Activated CD8-positive, alpha-beta T cell treated with anti-CD3 and anti-CD28 coated beads, Interleukin-2, amount 10 ng/mL, durations not matched to agents 7 days and 5 days (primary cell): ENCODE results near the gene KLF6. TPM values are rescaled to one million over a fixed set of nuclear protein-coding genes. Genes with fewer than 3 reads are reported as not detected.

Experiments
- ATAC-seq: fragments of 150-1000 bp; cut with Tn5 transposase; one replicate; pipeline ENCODE4 v1.10.0; 2021; ENCODE audit warnings: moderate library complexity
- CTCF ChIA-PET: fragments of 350-600 bp; sonication (Branson Sonifier 250); formaldehyde crosslinking; loops from one replicate; lab custom pipeline; 2021; ENCODE audit warnings: antibody characterized with exemption; lab: Charles Lee
- POLR2A ChIA-PET: fragments of 350-600 bp; sonication (Branson Sonifier 250); formaldehyde crosslinking; loops from one replicate; lab custom pipeline; 2021; ENCODE audit warnings: antibody characterized with exemption; lab: Charles Lee
- DNase-seq: peaks from one replicate; pipeline ENCODE4 v3.0.0-alpha.2; 2020
- H3K27ac Mint-ChIP-seq: one replicate; pipeline ENCODE4 v1.8.0; 2021; ENCODE audit warnings: mild to moderate bottlenecking, mixed read lengths
- H3K27me3 Mint-ChIP-seq: one replicate; pipeline ENCODE4 v1.8.0; 2021; ENCODE audit warnings: low read depth, mixed read lengths
- H3K36me3 Mint-ChIP-seq: one replicate; pipeline ENCODE4 v1.8.0; 2021; ENCODE audit warnings: low read depth, mixed read lengths
- H3K4me1 Mint-ChIP-seq: one replicate; pipeline ENCODE4 v1.8.0; 2021; ENCODE audit warnings: low read depth, mixed read lengths
- H3K4me3 Mint-ChIP-seq: one replicate; pipeline ENCODE4 v1.8.0; 2021; ENCODE audit warnings: mild to moderate bottlenecking, mixed read lengths
- H3K9me3 Mint-ChIP-seq: one replicate; pipeline ENCODE4 v1.8.0; 2022; ENCODE audit warnings: mixed read lengths; ENCODE audit not compliant: insufficient read depth
- total RNA-seq, 2 experiments: library from RNA; stranded (reverse); gene quantifications; one replicate each; pipeline ENCODE4 v1.2.3, GENCODE V29; 2021

KLF6 gene
- total RNA-seq, 2 experiments from 2014 or later = 208 to 215 TPM

GRCh38 chr10:3808689-3809199 lies 23.7 kb upstream of the KLF6 start:
- CTCF ChIA-PET = interaction anchor here (0.9 to 1.0 kb wide), 2 partner anchors 31 to 152 kb away, joined by 3 read pairs; no protein-coding TSS in a partner anchor
- Mint-ChIP-seq H3K4me3 (no peak overlapping the region), H3K27me3 (no peaks in the 10 kb centered on the region), H3K4me1 (peaks cover 80% of the 10 kb centered on the region), H3K9me3 (no peaks in the 10 kb centered on the region), H3K36me3 (peaks cover 6% of the 10 kb centered on the region), H3K27ac (peak overlapping the region; percentile 91)
- DNase-seq (no peak), ATAC-seq (no peak)
- POLR2A ChIA-PET = interaction anchor here (1.2 to 13.1 kb wide), 7 partner anchors 26 to 163 kb away, joined by 4 to 658 read pairs (median 20); partner anchors contain the start of gene KLF6

- Mint-ChIP-seq H3K9me3 (no peaks in the 10 kb centered on the region), H3K27ac (peak overlapping the region; percentile 98), H3K36me3 (no peaks in the 10 kb centered on the region), H3K4me3 (no peak overlapping the region), H3K4me1 (peaks cover 74% of the 10 kb centered on the region), H3K27me3 (no peaks in the 10 kb centered on the region)
- ATAC-seq (no peak), DNase-seq (no peak)
- POLR2A ChIA-PET = interaction anchor here (2.8 to 13.1 kb wide), 3 partner anchors 25 to 153 kb away, joined by 13 to 658 read pairs (median 20); partner anchors contain the start of gene KLF6
- CTCF ChIA-PET = interaction anchor here (3.5 kb wide), 1 partner anchor 24 kb away, joined by 19 read pairs; the partner anchor contains the start of gene KLF6
Measured at GRCh38 chr10:3807928-3808496, 23.0 kb upstream of the KLF6 start.

- Mint-ChIP-seq H3K4me3 (peak overlapping the region; percentile 16), H3K9me3 (no peaks in the 10 kb centered on the region), H3K36me3 (no peaks in the 10 kb centered on the region), H3K27ac (peak overlapping the region; percentile 98), H3K4me1 (peaks cover 69% of the 10 kb centered on the region), H3K27me3 (no peaks in the 10 kb centered on the region)
- CTCF ChIA-PET = interaction anchor here (3.5 kb wide), 1 partner anchor 23 kb away, joined by 19 read pairs; the partner anchor contains the start of gene KLF6
- POLR2A ChIA-PET = interaction anchor here (0.7 to 13.1 kb wide), 6 partner anchors 24 to 165 kb away, joined by 3 to 658 read pairs (median 6); partner anchors contain the start of gene KLF6
- no peak for DNase-seq
- no peak for ATAC-seq
Measured at GRCh38 chr10:3807211-3807927, 22.4 kb upstream of the KLF6 start.

- Mint-ChIP-seq H3K4me1 (peaks cover 62% of the 10 kb centered on the region), H3K27ac (peak overlapping the region; percentile 98), H3K27me3 (no peaks in the 10 kb centered on the region), H3K36me3 (no peaks in the 10 kb centered on the region), H3K9me3 (no peaks in the 10 kb centered on the region), H3K4me3 (peak overlapping the region; percentile 53)
- POLR2A ChIA-PET = interaction anchor here (0.7 to 13.1 kb wide), 8 partner anchors 14 to 166 kb away, joined by 3 to 658 read pairs (median 6); partner anchors contain the start of gene KLF6
- ATAC-seq (no peak), DNase-seq (no peak)
- CTCF ChIA-PET = interaction anchor here (3.5 kb wide), 1 partner anchor 22 kb away, joined by 19 read pairs; the partner anchor contains the start of gene KLF6
Measured at GRCh38 chr10:3806603-3807002, 21.6 kb upstream of the KLF6 start.

GRCh38 chr10:3805791-3806461 lies 20.9 kb upstream of the KLF6 start:
- DNase-seq = peak; percentile 62
- ChIA-PET CTCF (interaction anchor here (0.6 to 3.5 kb wide), 4 partner anchors 22 to 155 kb away, joined by 3 to 19 read pairs (median 3); partner anchors contain the start of gene KLF6), POLR2A (interaction anchor here (0.7 to 13.1 kb wide), 10 partner anchors 14 to 166 kb away, joined by 3 to 658 read pairs (median 6); partner anchors contain the start of gene KLF6)
- Mint-ChIP-seq H3K9me3 (no peaks in the 10 kb centered on the region), H3K27me3 (no peaks in the 10 kb centered on the region), H3K36me3 (no peaks in the 10 kb centered on the region), H3K4me3 (peak overlapping the region; percentile 53), H3K4me1 (peaks cover 56% of the 10 kb centered on the region), H3K27ac (peak overlapping the region; percentile 98)
- ATAC-seq = peak; percentile 6

GRCh38 chr10:3805201-3805790 lies 20.3 kb upstream of the KLF6 start:
- Mint-ChIP-seq H3K9me3 (no peaks in the 10 kb centered on the region), H3K27me3 (no peaks in the 10 kb centered on the region), H3K27ac (peak overlapping the region; percentile 98), H3K4me1 (peaks cover 53% of the 10 kb centered on the region), H3K4me3 (peak overlapping the region; percentile 53), H3K36me3 (no peaks in the 10 kb centered on the region)
- ChIA-PET POLR2A (interaction anchor here (0.7 to 13.1 kb wide), 9 partner anchors 13 to 167 kb away, joined by 3 to 658 read pairs (median 7); partner anchors contain the start of gene KLF6), CTCF (interaction anchor here (1.1 to 3.5 kb wide), 3 partner anchors 21 to 156 kb away, joined by 3 to 19 read pairs (median 3); partner anchors contain the start of gene KLF6)
- ATAC-seq = peak; percentile 52
- peak; percentile 80 for DNase-seq

- peak overlapping the region; percentile 98 for H3K27ac Mint-ChIP-seq
Measured at GRCh38 chr10:3803927-3804741, 19.1 kb upstream of the KLF6 start.

GRCh38 chr10:3803295-3803926 lies 18.4 kb upstream of the KLF6 start:
- peaks cover 7% of the 10 kb centered on the region for H3K36me3 Mint-ChIP-seq
- no peaks in the 10 kb centered on the region for H3K9me3 Mint-ChIP-seq
- H3K27me3 Mint-ChIP-seq = no peaks in the 10 kb centered on the region
- ATAC-seq = no peak
- peak overlapping the region; percentile 73 for H3K27ac Mint-ChIP-seq
- H3K4me1 Mint-ChIP-seq = peaks cover 51% of the 10 kb centered on the region
- DNase-seq = no peak
- H3K4me3 Mint-ChIP-seq = no peak overlapping the region
- ChIA-PET CTCF (interaction anchor here (0.9 kb wide), 1 partner anchor 26 kb away, joined by 3 read pairs; no protein-coding TSS in a partner anchor), POLR2A (interaction anchor here (12.0 kb wide), 1 partner anchor 20 kb away, joined by 247 read pairs; the partner anchor contains the start of gene KLF6)

More at GRCh38 chr10:3803927-3804741, 19.1 kb upstream of the KLF6 start:
- ChIA-PET CTCF (no interaction called here), POLR2A (interaction anchor here (1.6 to 13.1 kb wide), 4 partner anchors 12 to 84 kb away, joined by 4 to 658 read pairs (median 9); partner anchors contain the start of gene KLF6)
- Mint-ChIP-seq H3K4me1 (peaks cover 53% of the 10 kb centered on the region), H3K36me3 (peaks cover 5% of the 10 kb centered on the region), H3K4me3 (peak overlapping the region; percentile 70), H3K27me3 (no peaks in the 10 kb centered on the region), H3K9me3 (no peaks in the 10 kb centered on the region)
- ATAC-seq (peak; percentile 45), DNase-seq (peak; percentile 71)

- DNase-seq (no peak), ATAC-seq (no peak)
- Mint-ChIP-seq H3K27me3 (no peaks in the 10 kb centered on the region), H3K4me1 (peaks cover 51% of the 10 kb centered on the region), H3K36me3 (peaks cover 12% of the 10 kb centered on the region), H3K9me3 (no peaks in the 10 kb centered on the region), H3K4me3 (no peak overlapping the region), H3K27ac (no peak overlapping the region)
- POLR2A ChIA-PET = interaction anchor here (1.1 to 12.0 kb wide), 3 partner anchors 8 to 19 kb away, joined by 3 to 247 read pairs (median 5); partner anchors contain the start of gene KLF6
- CTCF ChIA-PET = interaction anchor here (0.9 kb wide), 1 partner anchor 27 kb away, joined by 3 read pairs; no protein-coding TSS in a partner anchor
Measured at GRCh38 chr10:3802526-3803265, 17.7 kb upstream of the KLF6 start.
